ENCODE measurements around the gene RIPK3.

- no peak for TF ChIP-seq CTCF (IDR thresholded peaks at IDR 0.05; ENCODE audit: poor library complexity)
- no peak for TF ChIP-seq EZH2phosphoT487 (IDR thresholded peaks at IDR 0.05; ENCODE audit: low read depth, severe bottlenecking, unreplicated experiment)
Measured at GRCh38 chr14:24324024-24324423, 15.8 kb downstream of the RIPK3 start.
